Measurements from ENCODE around the gene ZNF765. TPM values are rescaled to one million over a fixed set of nuclear protein-coding genes. Genes with fewer than 3 reads are reported as not detected.

ZNF765 gene
- total and polyA plus RNA-seq, 9 of the 15 experiments (the other 6 are each of a cell fraction or from before 2014, with no cell fraction given), result 5.4 to 17.5 (median 9.6) TPM

DNA sequence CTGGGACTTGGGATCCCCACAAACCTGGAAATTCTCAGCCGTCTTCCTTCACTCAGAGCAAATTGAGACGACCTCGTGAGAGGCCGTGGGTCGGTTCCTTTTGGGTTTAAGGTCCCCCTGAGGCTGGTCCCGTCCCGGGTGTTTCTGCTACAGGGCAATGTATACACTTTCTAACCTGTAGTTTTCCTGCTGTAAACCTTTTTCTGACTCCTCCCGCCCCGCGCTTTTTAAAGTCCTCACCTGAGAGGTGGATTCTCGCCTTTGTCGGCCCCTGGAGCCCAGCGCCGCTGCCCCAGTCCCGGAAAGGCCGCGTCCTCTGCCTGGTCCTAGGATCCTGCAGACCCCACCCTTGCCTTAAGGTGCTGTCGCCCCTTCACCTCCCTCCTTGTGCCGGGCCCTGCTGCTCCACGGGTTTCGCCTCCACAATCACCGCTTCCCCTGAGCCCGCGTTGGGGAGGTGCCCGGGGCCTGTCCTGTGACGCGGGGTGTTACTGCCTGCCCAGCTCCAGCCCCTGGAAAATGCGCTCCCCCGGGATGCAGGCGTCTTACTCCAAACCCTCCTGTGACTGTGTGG, 37.2 kb downstream of the ZNF765 start (continued):
- TF ChIP-seq, protein P1, sequence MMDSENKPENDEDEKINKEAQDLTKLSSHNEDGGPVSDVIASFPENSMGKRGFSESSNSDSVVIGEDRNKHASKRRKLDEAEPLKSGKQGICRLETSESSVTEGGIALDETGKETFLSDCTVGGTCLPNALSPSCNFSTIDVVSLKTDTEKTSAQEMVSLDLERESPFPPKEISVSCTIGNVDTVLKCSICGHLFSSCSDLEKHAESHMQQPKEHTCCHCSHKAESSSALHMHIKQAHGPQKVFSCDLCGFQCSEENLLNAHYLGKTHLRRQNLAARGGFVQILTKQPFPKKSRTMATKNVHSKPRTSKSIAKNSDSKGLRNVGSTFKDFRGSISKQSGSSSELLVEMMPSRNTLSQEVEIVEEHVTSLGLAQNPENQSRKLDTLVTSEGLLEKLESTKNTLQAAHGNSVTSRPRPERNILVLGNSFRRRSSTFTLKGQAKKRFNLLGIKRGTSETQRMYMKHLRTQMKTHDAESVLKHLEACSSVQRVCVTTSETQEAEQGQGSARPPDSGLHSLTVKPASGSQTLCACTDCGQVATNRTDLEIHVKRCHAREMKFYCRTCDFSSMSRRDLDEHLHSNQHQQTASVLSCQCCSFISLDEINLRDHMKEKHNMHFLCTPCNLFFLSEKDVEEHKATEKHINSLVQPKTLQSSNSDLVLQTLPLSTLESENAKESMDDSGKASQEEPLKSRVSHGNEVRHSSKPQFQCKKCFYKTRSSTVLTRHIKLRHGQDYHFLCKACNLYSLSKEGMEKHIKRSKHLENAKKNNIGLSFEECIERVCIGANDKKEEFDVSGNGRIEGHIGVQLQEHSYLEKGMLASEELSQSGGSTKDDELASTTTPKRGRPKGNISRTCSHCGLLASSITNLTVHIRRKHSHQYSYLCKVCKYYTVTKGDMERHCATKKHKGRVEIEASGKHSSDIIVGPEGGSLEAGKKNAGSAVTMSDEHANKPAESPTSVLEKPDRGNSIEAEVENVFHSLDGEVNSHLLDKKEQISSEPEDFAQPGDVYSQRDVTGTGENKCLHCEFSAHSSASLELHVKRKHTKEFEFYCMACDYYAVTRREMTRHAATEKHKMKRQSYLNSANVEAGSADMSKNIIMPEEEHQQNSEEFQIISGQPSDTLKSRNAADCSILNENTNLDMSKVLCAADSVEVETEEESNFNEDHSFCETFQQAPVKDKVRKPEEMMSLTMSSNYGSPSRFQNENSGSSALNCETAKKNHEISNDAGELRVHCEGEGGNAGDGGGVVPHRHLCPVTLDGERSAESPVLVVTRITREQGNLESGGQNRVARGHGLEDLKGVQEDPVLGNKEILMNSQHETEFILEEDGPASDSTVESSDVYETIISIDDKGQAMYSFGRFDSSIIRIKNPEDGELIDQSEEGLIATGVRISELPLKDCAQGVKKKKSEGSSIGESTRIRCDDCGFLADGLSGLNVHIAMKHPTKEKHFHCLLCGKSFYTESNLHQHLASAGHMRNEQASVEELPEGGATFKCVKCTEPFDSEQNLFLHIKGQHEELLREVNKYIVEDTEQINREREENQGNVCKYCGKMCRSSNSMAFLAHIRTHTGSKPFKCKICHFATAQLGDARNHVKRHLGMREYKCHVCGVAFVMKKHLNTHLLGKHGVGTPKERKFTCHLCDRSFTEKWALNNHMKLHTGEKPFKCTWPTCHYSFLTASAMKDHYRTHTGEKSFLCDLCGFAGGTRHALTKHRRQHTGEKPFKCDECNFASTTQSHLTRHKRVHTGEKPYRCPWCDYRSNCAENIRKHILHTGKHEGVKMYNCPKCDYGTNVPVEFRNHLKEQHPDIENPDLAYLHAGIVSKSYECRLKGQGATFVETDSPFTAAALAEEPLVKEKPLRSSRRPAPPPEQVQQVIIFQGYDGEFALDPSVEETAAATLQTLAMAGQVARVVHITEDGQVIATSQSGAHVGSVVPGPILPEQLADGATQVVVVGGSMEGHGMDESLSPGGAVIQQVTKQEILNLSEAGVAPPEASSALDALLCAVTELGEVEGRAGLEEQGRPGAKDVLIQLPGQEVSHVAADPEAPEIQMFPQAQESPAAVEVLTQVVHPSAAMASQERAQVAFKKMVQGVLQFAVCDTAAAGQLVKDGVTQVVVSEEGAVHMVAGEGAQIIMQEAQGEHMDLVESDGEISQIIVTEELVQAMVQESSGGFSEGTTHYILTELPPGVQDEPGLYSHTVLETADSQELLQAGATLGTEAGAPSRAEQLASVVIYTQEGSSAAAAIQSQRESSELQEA (IDR thresholded peaks at IDR 0.05; ENCODE audit: low read depth), result no peak
- TF ChIP-seq ZNF12 (CRISPR knock-in tag; IDR thresholded peaks at IDR 0.05), result 0 out of 2 replicates have a peak, but pooled peaks have one; percentile 4
- TF ChIP-seq GMEB1 (CRISPR knock-in tag; IDR thresholded peaks at IDR 0.05), result 0 out of 2 replicates have a peak, but pooled peaks have one; percentile 5
- 0 out of 4 replicates have a peak, but pooled peaks of 1 of the 2 experiments have one; percentile 21 for TF ChIP-seq FOXK2 (conservative IDR thresholded peaks at IDR 0.05 in 1 of 2, IDR thresholded peaks at IDR 0.05 in 1 of 2; ENCODE audit: low read depth in 2 of 2)
- TF ChIP-seq ARID4B (CRISPR knock-in tag; IDR thresholded peaks at IDR 0.05), result peak; percentile 58; the same call in 1 of the 2 replicates
- TF ChIP-seq CHD2 (IDR thresholded peaks at IDR 0.05; ENCODE audit: low read depth, low read length), result no peak
- TF ChIP-seq RBFOX2 (IDR thresholded peaks at IDR 0.05; ENCODE audit: low read depth, low read length), result peak; percentile 66
- peak; percentile 70; the same call in 1 of the 2 replicates for TF ChIP-seq PHF8 (IDR thresholded peaks at IDR 0.05; ENCODE audit: borderline replicate concordance, low read length)
- TF ChIP-seq ZNF830 (CRISPR knock-in tag; IDR thresholded peaks at IDR 0.05), result 0 out of 2 replicates have a peak, but pooled peaks have one; percentile 53
- TF ChIP-seq ZFX (CRISPR knock-in tag; IDR thresholded peaks at IDR 0.05), result peak; percentile 75
- TF ChIP-seq EP400 (IDR thresholded peaks at IDR 0.05), result peak; percentile 78
